GM21723 (cell line): Measurements from ENCODE around the gene DHX8.

Experiments used
- ATAC-seq: cut with Tn5 transposase; IDR thresholded peaks from one replicate; pipeline ENCODE4 v1.9.1; 2021; ENCODE audit warnings: mild to moderate bottlenecking, moderate library complexity; ENCODE audit not compliant: unreplicated experiment

DHX8 gene

DNA sequence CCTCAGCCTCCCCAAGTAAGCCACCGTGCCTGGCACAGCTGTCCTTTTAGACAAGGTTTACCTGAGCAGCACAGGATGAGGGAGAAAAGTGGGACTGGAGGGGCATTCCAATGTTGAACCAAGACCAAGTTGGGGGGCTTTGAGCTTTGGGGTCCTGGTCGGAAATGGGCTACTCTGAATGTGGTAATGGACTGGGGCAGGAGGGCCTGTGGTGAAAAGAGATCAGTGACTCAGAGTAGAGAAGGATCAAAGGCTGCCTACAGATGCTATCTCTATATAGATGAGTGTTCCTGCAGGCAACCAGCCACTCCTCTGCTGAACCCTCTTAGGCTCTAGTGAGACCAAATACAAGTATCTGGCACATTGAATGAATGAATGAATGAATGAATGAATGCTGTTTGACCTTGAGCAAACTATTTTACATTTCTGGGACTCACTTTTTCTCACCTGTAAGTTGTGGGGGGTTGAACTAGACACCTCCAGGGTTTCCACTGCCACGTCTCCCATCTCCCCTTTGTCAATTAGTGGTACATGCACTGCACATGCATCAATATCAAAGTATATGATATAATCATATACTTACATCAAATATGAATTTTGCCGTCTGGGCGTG lies 88.7 kb downstream of the DHX8 start:
- no peak for ATAC-seq

DNA sequence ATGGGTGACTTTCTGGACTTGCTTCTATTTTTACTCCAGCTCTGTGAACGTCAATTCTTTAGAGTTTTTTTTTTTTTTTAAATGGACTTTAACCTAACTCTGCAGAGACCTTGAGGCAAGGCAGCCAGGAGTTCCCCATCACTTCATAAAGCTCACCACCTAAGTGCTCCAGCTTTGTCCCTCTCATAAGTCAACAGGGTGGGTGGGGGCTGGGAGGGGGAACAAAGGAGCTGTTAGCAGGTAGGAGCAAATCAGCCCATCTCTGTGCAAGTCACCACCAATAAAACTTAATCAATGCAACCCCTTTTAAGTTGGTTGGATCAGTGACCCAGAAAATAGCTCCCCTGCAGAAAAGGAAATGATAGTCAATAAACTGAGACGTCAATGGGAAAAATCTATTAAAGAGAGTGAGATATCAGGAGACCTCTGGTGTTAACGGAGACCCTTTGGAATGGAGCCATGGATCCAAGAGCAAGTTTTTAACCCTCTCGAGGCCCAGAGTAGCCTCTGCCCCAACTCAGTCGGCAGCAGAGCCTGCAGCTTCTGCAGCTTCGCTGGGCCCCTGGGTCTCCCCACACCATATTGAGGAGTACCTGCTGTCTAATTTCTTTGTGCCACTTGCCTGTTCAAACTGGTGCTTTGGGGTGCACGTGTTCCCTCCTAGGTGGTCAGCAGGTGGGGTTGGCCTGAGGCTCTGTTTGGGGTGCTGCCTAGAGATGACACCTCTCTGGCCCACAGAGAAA lies 90.0 kb downstream of the DHX8 start:
- ATAC-seq, result no peak

DNA sequence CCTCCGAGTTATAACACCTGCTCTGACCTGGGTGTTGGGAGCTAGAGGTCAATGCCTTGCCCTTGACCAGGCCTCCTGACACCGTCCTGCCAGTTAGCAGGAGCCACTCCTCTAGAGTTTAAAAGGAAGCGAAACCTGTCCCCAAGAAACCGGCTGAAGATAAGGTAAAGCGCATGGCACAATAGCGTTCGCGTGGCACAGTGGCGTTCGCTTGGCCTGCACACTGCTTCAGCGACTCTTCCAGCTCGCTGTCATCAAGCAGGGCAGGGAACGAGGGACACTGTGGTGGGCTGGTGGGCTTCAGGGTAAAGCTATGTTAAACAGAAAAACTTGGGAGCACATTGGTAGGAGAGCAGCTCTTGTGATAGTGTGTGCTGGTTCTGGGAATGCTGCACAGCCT lies 90.6 kb downstream of the DHX8 start:
- ATAC-seq, result no peak

DNA sequence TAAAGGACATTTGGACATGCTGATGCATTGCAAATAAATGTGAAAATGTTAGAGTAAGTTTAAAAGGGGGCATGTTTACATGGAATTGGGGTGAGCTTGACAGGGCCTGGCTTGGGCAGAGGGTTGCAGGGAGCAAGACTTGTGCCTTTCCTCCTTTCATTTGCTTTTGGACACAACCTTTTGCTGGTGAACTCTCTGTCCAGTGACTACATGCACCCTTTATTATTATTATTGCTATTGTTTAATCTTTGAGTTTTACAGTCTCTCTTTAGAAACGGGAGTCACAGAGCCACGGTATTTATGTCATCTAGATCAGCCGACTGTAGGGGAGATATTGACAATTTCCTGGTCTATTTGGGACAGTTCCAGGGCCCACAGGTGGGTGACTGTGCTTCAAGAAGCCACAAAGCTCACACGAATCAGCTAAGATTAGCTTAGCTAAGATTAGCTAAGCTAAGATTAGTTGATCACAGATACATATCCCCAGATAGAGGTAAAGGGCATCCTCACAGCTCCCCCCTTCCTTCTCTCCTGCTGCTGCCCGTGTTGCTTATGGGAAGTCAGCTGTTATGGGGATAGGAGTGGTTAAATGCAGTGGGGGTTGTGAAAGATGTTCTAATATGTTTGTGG lies 91.2 kb downstream of the DHX8 start:
- no peak for ATAC-seq
